Type B pancreatic cell (in vitro differentiated cells): ENCODE measurements around the gene CHN2. TPM values are rescaled to one million over a fixed set of nuclear protein-coding genes. Genes with fewer than 3 reads are reported as not detected.
A peak's percentile ranks its signal among the peaks of the same experiment; 100 is the strongest.

ENCODE experiments used
- DNase-seq: peaks from one replicate; pipeline ENCODE4 v3.0.0; 2021; ENCODE audit warnings: mixed read lengths; ENCODE audit not compliant: unreplicated experiment; ENCODE audit errors: extremely low spot score
- H3K27ac Mint-ChIP-seq: 2 replicates; pipeline ENCODE4 v1.8.0; 2021; ENCODE audit warnings: mild to moderate bottlenecking, mixed read lengths
- H3K27me3 Mint-ChIP-seq: 2 replicates; pipeline ENCODE4 v1.8.0; 2021; ENCODE audit warnings: mixed read lengths
- H3K36me3 Mint-ChIP-seq: 2 replicates; pipeline ENCODE4 v1.8.0; 2021; ENCODE audit warnings: mixed read lengths
- H3K4me1 Mint-ChIP-seq: one replicate; pipeline ENCODE4 v1.8.0; 2021; ENCODE audit warnings: mixed read lengths; ENCODE audit not compliant: unreplicated experiment
- H3K4me3 Mint-ChIP-seq: 2 replicates; pipeline ENCODE4 v1.8.0; 2021; ENCODE audit warnings: mild to moderate bottlenecking, mixed read lengths
- H3K9me3 Mint-ChIP-seq: 2 replicates; pipeline ENCODE4 v1.8.0; 2021; ENCODE audit warnings: mixed read lengths
- total RNA-seq: library from RNA; stranded (reverse); gene quantifications from 2 replicates; pipeline ENCODE4 v1.2.1, GENCODE V29; 2021; ENCODE audit warnings: low replicate concordance
- TF ChIP-seq, protein P1 (sequence below): fragments of 200-600 bp; sonication (generic); conservative IDR thresholded peaks from 2 replicates; pipeline ENCODE4 v1.5.0; 2021; ENCODE audit warnings: antibody characterized with exemption, mild to moderate bottlenecking

CHN2 gene
- total RNA-seq, 1 donor from 2014 or later = 19.7 TPM

- H3K4me3 Mint-ChIP-seq = no peak overlapping the region
- H3K36me3 Mint-ChIP-seq = no peaks in the 10 kb centered on the region
- H3K27me3 Mint-ChIP-seq = no peaks in the 10 kb centered on the region
- H3K9me3 Mint-ChIP-seq = no peaks in the 10 kb centered on the region
- no peak overlapping the region for H3K27ac Mint-ChIP-seq
- TF ChIP-seq, protein P1, sequence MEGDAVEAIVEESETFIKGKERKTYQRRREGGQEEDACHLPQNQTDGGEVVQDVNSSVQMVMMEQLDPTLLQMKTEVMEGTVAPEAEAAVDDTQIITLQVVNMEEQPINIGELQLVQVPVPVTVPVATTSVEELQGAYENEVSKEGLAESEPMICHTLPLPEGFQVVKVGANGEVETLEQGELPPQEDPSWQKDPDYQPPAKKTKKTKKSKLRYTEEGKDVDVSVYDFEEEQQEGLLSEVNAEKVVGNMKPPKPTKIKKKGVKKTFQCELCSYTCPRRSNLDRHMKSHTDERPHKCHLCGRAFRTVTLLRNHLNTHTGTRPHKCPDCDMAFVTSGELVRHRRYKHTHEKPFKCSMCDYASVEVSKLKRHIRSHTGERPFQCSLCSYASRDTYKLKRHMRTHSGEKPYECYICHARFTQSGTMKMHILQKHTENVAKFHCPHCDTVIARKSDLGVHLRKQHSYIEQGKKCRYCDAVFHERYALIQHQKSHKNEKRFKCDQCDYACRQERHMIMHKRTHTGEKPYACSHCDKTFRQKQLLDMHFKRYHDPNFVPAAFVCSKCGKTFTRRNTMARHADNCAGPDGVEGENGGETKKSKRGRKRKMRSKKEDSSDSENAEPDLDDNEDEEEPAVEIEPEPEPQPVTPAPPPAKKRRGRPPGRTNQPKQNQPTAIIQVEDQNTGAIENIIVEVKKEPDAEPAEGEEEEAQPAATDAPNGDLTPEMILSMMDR = no peak
- peaks cover 60% of the 10 kb centered on the region for H3K4me1 Mint-ChIP-seq
- no peak for DNase-seq
Measured at GRCh38 chr7:29484280-29484679, 289.7 kb downstream of the CHN2 start.

- TF ChIP-seq, protein P1 = no peak
- H3K4me1 Mint-ChIP-seq = peaks cover 50% of the 10 kb centered on the region
Measured at GRCh38 chr7:29485339-29486190, 291.0 kb downstream of the CHN2 start.

GRCh38 chr7:29486191-29486700 is 291.7 kb downstream of the CHN2 start:
- no peaks in the 10 kb centered on the region for H3K9me3 Mint-ChIP-seq
- H3K27ac Mint-ChIP-seq = no peak overlapping the region
- H3K27me3 Mint-ChIP-seq = no peaks in the 10 kb centered on the region
- TF ChIP-seq, protein P1 = no peak
- no peaks in the 10 kb centered on the region for H3K36me3 Mint-ChIP-seq
- no peak for DNase-seq
- H3K4me3 Mint-ChIP-seq = no peak overlapping the region
- peaks cover 43% of the 10 kb centered on the region for H3K4me1 Mint-ChIP-seq

More at GRCh38 chr7:29485339-29486190, 291.0 kb downstream of the CHN2 start:
- H3K27me3 Mint-ChIP-seq = no peaks in the 10 kb centered on the region
- peak overlapping the region; percentile 2 for H3K27ac Mint-ChIP-seq
- no peaks in the 10 kb centered on the region for H3K9me3 Mint-ChIP-seq
- H3K4me3 Mint-ChIP-seq = peak overlapping the region; percentile 3
- H3K36me3 Mint-ChIP-seq = no peaks in the 10 kb centered on the region
- no peak for DNase-seq

- H3K36me3 Mint-ChIP-seq = no peaks in the 10 kb centered on the region
- TF ChIP-seq, protein P1 = no peak
- no peak for DNase-seq
- H3K27me3 Mint-ChIP-seq = no peaks in the 10 kb centered on the region
- H3K9me3 Mint-ChIP-seq = no peaks in the 10 kb centered on the region
- no peak overlapping the region for H3K27ac Mint-ChIP-seq
- peaks cover 36% of the 10 kb centered on the region for H3K4me1 Mint-ChIP-seq
- no peak overlapping the region for H3K4me3 Mint-ChIP-seq
Measured at GRCh38 chr7:29487424-29487823, 292.8 kb downstream of the CHN2 start.

GRCh38 chr7:29488203-29488970 is 293.8 kb downstream of the CHN2 start:
- no peak for DNase-seq
- H3K4me3 Mint-ChIP-seq = no peak overlapping the region
- peaks cover 36% of the 10 kb centered on the region for H3K4me1 Mint-ChIP-seq
- H3K9me3 Mint-ChIP-seq = no peaks in the 10 kb centered on the region
- H3K36me3 Mint-ChIP-seq = no peaks in the 10 kb centered on the region
- H3K27me3 Mint-ChIP-seq = no peaks in the 10 kb centered on the region
- H3K27ac Mint-ChIP-seq = peak overlapping the region; percentile 11
- TF ChIP-seq, protein P1 = no peak
